AG09319 (cell line): ENCODE results near the gene ANKRD33B.

Experiments
- DNase-seq: peaks from one replicate; pipeline ENCODE4 v3.0.0-alpha.2; 2010; ENCODE audit warnings: low read depth; ENCODE audit errors: extremely low read depth
- CTCF ChIP-seq: IDR thresholded peaks from 2 replicates; pipeline ENCODE4 v1.5.1; 2011; ENCODE audit warnings: low read depth, mild to moderate bottlenecking, inconsistent platforms, low read length, moderate library complexity

ANKRD33B gene

GRCh38 chr5:10580531-10581423 is 16.9 kb downstream of the ANKRD33B start:
- DNase-seq, result no peak
- TF ChIP-seq CTCF, result no peak

- no peak for TF ChIP-seq CTCF
- no peak for DNase-seq
These were observed 17.5 kb downstream of the ANKRD33B start for GRCh38 chr5:10581424-10581748.

- DNase-seq, result no peak
- no peak for TF ChIP-seq CTCF
These were observed 18.1 kb downstream of the ANKRD33B start for GRCh38 chr5:10581867-10582511.

- no peak for TF ChIP-seq CTCF
- DNase-seq, result no peak
These were observed 18.6 kb downstream of the ANKRD33B start for GRCh38 chr5:10582512-10582897.

GRCh38 chr5:10583663-10584572 is 20.0 kb downstream of the ANKRD33B start:
- no peak for TF ChIP-seq CTCF
- DNase-seq, result no peak

GRCh38 chr5:10584714-10585517 is 21.0 kb downstream of the ANKRD33B start:
- TF ChIP-seq CTCF, result no peak
- DNase-seq, result no peak
